ENCODE measurements around the gene GLYATL1B. TPM values are rescaled to one million over a fixed set of nuclear protein-coding genes. Genes with fewer than 3 reads are reported as not detected.

GLYATL1B gene
- total RNA-seq, 1 donor from 2014 or later: not detected

Other genes with a start within 250 kb of the GLYATL1B start
- gene GLYATL2, start 241.6 kb upstream of the GLYATL1B start, total RNA-seq: under 0.01 and 0.13 TPM in 2 replicates
- under 0.01 TPM in 1 of 2 replicates, not detected in the other for gene GLYATL1, start 146.8 kb upstream of the GLYATL1B start, total RNA-seq
- 11.0 and 14.4 TPM in 2 replicates for gene FAM111B, start 20.9 kb downstream of the GLYATL1B start, total RNA-seq
- 46.3 and 47.0 TPM in 2 replicates for gene FAM111A, start 56.5 kb downstream of the GLYATL1B start, total RNA-seq
- gene DTX4, start 85.8 kb downstream of the GLYATL1B start, total RNA-seq: 10.4 and 49.6 TPM in 2 replicates
- gene MPEG1, start 126.6 kb downstream of the GLYATL1B start, total RNA-seq: not detected in 2 replicates